Inflammatory macrophage (primary cell): ENCODE measurements around the gene ZFAND3.
A peak's percentile ranks its signal among the peaks of the same experiment; 100 is the strongest.

Experiments used
- DNase-seq, 2 donors: peaks; one replicate each; pipeline ENCODE4 v3.0.0-alpha.2; 2020 to 2022

The ZFAND3 gene

DNA sequence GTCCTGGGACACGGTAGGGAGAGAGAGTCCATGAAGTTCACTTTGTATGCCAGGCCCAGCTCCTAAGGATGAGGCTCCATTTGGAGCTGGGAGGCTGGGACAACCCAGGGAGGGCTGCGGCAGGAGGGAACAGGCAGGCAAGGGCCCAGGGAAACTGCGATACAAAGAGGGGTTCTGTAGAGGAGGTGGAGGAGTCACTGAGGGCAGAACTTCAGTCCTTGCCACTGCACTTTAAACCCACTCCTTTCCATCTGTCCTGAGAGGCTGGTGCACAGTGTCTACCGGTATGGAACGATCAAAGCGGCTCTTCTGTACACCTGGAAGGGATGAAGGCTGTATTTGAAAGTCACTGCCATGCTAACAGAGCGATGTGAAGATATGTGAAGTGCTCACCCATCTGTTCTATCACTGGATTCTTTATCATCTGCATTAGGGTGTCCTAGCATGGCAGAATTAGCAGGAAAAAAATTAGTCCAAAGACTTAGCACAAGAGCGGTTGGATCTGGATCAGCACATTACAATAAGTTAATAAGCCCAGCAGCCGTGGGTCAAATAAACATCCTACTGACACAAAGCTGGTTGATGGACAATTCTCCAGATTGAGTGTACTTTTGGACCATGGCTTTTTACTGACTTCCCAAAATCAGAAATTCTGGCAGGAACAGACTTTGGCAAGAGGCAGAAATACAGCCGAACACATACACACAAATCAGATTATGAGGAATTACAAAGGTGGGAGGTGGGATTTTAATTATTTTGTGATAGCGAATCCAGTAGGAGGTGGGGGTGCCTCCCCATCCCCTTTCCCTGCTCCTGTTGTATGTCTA is 20.9 kb upstream of the ZFAND3 start:
- DNase-seq, result no peak

DNA sequence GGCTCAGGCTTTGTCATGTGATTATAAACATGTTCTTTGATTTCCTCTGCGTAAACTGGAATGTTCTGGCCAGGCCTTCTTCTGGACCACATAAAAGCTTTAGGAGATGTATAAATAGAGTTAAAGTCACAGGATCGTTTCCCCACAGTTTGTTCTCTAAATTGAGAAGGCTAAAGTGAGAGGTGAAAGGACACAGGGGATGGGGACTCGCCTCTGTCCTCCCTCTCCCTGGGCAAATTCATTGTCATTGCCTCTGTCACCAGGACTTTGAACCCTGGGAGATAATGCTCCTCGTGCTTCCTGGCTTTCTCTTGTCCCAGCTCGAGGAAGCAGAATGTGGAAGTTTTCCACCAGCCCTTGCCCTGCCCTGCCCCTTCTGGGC is 20.3 kb upstream of the ZFAND3 start:
- no peak for DNase-seq

DNA sequence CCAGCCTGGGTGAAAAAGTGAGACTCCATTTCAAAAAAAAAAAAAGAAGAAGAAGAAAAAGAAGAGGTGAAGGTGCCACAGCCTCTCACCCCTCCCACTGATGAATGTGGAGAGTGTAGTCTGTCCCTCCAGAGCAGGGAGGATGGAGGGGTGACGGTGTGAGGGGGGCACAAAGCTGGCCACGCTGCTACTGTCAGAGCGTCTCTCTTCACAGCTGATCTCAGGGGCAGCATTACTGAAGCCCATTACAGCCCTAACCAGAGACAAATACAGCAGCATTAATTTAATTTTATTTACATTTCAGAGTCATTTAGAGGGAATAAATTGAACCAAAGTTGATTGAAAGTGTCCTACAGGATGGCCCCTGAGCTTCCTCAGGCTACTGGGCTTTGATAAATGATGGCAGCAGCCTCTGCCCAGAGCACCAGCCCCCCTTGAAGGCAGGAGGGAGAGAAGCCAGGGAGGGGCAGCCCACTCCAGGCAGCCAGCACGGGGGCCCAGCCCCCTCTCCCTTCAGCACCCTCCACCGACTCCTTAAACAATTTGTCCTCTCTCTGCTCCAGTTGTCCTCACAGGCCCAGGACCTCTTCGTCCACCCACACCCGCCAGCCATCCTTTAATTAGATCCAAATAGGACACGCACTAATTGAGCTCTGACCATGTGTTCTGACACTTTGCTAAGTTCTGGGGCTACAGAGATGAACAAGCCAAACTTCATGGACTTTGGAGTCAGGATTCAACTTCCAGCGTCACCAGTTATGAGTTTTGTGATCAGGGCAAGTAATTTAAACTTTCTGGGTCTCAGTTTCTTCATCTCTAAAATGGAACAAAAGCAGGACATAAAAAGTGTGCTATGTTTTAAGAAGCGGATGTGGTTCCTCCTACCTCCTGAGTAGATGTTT is 18.6 kb upstream of the ZFAND3 start:
- no peak for DNase-seq

DNA sequence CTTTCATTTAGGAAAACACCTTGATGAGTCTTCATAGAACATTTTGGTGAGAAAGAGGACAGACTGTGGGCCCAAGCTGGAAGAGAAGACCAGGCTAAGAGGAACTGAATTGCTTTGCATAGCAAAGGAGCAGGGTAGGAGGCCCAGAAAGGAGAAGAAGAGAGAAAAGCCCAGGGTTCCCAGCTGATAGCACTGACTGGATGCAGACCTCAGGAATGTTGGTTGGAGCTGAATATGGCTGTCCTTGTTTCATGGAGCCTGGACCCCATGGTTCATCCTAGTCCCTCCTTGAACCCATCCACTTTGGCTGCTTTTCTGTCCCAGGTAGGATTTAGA is 18.0 kb upstream of the ZFAND3 start:
- peak; percentile 27 to 31 for DNase-seq

DNA sequence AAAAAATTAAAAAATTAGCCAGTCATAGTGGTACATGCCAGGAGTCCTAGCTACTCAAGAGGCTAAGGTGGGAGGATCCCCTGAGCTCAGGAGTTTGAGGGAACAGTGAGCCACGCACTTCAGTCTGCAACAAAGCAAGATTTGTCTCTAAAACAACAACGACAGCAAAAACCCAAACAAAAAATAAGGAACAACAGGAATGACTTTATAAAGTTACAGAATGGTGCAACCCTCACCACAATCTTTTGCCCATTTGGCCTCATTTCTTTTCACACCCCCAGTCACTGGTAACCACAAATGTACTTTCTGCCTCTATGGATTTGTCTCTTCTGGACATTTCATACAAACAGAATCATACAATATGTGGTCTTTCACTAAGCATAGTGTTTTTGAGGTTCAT is 16.7 kb upstream of the ZFAND3 start:
- DNase-seq, result peak; percentile 77 to 87

DNA sequence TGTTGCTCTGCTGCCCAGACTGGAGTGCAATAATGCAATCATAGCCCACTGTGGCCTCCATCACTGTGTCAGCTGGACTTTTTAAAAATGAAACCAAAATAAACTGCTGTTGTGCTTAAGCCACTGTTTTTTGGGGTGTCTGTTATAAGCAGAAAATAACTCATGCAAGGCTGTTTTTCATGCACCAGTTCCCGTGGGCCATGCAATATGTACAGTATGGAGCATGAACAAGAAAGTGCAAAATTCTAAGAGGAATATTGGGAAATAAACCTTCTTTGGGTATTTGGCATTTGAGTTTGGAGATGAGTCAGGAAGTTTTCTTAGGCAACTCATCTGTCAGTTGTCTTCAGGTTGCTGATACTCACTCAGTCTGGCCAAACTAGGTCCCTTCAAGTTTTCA is 14.9 kb upstream of the ZFAND3 start:
- peak in 1 of 2 donors; percentile 30 for DNase-seq

DNA sequence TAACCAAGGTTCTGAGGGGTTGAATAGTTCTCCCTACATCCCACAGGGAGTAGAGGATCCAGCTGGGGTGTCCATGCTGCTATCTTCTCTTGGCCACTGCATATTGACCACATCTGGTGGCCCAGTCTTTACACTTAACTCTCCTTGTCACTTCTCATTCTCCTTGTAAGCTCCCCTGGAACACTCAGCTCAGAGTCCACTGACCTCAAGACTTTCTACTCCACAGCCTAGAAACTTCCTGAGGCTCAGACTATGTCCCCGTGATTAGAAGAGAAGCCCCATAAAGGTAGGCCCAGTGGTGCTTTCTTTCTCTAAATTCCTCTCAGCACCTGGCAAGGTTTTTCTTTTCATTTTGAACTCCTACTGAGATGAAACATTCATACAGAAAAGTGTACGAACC is 13.3 kb upstream of the ZFAND3 start:
- no peak for DNase-seq

DNA sequence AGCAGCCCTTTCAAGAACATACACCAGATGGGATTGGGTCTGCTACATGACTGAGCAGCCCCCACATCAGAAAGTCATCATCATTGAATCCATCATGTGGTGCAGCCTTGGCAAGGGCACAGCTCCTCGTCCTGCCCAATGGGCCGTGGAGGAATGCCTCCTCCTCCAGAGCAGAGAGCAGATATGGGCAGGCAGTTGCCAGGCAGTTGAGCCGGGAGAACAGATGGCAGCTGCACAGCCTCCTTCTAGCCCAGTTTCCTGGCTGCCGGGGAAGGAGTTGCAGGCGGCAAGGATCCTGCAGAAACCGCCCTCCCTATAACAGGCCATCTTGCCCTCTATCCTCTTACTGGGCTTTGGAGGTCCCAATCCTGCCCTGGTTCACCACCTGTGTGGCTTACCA is 11.9 kb upstream of the ZFAND3 start:
- DNase-seq, result no peak

DNA sequence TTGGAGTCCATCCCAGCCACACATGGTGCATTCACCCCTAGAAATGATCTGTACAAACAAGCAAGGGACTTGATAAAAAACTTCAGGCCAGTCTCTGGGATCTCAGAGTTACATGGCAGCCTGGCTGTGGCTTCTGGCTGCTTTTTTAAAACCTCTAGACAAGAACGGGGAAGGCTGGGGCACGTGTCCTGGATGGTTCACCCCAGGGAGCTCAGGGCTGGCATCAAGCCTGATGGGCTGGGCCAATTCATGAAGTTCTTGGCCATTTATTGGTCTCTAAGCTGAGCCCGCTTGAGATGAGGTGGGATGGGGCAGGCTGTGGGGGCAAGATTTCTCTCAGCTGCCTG is 10.4 kb upstream of the ZFAND3 start:
- no peak for DNase-seq

DNA sequence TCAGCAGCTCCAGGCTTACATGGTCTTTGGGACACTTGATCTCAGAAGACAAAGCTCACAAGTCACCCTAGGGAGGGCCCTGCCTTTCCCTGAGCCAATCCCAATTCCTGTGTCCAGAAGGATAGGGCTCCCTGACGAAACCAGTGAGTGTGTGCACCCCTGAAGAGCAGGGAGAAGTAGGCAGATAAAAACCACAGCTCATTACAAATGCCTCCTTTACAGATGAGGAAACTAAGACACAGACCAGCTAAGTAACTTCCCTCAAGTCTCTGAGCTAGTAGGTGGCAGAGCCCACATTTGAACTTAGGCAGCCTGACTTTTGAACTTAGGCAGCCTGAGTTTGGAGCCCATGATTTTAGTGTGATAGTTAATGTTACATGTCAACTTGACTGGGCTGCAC is 6.7 kb upstream of the ZFAND3 start:
- peak; percentile 86 to 87 for DNase-seq

DNA sequence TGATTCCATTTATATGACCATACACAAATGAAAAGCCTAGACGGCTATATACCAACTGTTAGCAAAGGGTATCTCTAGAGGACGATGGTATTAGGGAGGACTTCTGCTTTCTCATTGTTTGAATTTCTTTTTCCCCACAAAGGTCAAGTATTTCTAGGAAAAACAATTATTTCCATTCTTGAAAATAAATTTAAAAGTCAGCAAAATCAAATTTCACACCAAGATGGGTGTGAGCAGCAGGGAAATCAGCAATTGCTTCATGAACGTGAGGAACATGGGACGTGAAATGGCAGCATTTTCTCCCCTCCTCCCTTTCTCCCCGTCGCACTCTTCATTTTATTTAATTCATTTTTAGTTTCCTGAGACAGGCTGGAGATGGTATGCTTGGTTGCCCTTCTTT is 5.2 kb upstream of the ZFAND3 start:
- DNase-seq, result no peak

DNA sequence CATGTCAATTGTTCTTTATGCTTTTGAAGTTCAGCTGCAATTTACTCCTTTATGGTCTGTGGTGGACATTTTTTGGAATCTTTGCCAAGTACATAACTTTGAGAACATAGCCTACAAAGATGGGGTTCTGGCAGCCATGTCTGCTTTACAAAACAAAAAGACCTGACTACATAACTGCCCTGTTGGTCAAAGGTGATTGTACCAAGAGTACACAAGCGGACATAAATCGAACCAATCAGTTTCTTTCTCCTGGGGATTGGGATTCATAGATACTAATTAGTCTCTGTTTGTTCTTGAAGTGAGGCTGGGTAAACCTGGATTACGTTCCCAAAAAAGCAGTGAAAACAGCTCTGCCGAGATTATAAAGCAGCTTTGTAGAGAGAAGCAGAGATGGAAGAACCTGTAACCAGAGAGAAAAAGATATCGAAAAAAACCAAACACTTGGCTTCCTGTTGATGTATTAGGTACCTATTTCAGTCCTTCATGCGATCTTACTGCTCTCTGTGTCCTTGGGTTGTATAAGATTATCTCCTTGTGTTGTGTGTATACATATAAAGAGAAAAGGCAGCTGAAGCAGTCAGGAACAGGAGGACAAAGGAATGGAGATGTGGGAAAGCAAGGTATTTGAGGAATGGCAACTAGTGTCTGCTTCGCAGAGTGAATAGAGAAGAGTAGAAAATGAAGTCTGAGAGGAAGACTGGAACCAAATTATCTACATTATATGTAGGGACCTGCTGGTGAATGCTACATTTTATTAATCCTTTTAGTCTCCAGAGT is 2.7 kb upstream of the ZFAND3 start:
- DNase-seq, result no peak

DNA sequence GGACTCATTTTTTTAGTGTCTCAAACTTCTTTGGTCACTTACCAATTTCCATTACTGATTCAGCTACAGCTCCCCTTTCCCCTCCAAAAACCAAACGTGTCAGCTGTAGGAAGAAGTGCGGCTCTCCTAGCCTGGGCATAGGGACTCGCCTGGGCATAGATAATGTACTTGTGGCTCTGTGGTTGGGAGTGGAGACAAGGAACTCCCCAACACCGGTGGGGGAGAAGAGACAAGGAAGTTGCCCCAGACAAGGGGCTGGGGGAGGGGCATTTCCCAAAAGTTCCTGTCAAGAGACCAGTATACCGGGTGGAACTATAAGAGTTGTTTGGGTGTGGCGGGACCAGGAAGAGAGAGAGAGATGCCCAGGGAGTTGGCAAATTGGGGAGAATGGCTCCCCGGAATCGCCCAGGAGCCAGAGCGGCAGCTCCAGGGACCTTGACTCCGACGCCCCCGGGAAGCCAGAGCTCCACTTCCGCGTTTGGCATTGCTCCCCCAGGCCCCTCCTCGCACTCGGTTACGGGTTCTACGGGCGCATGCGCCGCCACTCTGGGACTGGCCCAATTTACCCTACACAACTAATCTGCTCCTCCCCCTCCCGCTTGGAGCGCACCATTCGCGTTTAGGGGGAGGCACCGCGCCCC is 871 bp upstream of the ZFAND3 start:
- DNase-seq, result peak; percentile 98 to 99

DNA sequence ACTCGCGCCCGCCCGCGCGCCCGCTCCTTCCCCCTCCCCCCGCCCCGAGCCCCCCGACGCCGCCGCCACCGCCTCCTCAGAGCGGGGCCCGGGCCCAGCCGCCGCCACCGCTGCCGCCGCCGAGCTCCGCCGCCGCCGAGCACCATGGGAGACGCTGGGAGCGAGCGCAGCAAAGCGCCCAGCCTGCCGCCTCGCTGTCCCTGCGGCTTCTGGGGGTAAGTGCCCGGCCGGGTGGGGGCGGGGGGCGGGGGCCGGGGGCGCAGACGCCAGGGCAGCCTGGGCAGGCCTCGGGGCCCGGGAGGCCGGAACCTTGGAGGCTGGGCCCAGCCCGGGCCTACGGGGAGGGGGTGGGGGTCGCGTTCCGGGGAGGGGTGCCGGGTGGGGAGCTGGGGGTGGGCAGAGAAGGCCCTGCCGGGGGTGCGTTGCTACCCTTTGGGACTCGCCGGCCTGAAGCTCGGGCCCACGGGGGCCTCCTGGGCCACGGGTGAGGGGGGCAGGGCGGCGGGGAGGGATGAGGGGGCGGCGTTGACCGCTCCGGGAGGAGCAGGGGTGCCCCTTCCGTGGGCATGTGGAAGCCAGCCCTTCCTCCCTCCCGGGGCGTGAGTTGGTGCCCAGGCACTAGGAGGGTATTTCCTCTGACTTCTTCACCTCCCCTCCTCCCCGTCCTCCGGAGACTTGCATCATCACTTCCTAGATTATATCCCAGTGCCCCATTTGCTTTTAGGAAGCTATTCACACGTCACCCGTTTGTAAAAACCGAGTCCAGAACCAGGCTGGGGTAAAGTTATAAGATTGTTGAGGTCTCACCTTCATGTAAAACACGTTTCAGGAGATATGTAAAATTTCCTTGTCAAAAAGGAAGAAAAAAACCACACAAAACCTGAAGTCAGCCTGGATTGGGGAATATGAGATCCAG is 533 bp downstream of the ZFAND3 start:
- peak; percentile 82 to 83 for DNase-seq

DNA sequence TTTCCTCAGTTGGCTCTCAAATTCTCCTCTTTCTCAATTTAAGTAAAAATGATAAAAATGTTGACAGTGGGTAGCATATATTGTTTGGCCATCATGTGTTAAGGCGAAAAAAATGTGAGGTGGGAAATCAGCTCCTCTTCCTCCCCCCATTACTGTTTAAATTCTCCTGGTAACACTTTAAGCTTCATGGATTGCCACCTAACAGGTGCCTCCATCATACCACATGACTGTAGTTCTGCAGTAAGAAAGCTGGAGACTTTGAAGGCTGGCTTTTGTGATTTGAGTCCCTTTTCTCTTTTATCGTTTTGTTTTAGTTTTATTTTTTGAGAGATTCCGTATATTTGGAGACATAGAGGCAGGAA is 1.2 kb downstream of the ZFAND3 start:
- no peak for DNase-seq

DNA sequence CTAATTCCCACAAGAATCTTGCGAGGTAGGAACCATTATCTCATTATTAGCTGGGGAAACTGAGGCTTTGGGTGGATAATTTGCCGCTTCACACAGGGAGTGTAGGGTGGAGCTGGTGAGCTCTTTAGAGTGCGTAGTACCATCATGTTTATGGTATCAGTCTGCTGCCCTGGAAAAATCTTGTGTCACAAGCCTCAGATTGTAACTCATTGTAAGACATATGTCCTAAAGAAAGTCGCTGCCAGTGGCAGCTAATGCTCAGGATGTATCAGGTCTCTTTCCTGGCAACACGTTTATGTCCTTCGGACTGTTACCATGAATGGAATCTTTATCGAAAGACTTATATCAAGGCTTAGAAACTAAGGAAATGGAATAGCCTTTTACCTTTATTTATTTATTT is 1.9 kb downstream of the ZFAND3 start:
- no peak for DNase-seq

DNA sequence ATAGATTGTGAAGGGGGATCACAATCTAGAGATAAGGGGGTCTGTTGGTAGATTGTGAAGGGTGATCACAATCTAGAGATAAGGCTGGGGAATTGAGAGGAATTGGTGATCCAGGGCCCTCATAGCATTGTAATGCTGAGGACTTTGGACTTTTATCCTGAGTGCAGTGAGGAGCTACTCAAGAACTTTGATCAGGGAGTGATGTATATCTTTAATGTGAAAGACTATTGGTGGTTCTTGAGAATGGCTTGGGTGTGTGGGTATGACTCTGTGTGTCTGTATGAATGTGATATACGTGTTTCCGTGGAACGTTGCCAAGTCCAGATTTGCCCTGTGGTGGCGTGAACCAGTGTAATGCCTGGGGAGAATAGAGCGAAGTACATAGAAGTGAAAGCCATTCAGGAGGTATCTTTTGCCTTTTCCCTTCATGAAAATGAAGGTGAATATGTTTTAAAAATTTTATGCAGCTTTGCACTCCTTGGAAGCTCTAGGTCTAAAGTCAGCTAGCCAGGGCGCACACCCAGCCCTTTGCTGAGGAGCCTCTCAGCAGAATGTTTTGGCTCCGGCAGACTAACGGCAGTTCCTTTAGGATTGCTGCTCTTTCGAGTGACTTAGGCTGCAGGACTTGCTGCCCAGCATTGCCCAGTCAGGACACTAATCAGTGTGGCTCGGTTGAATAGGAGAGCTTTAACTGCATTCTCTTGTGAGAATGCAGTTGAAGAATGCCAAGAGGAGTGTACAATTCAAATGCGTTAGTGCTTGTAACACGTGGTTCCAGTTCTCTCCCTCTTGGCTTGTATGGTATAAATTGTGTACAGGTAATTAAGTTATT is 3.5 kb downstream of the ZFAND3 start:
- DNase-seq, result no peak

DNA sequence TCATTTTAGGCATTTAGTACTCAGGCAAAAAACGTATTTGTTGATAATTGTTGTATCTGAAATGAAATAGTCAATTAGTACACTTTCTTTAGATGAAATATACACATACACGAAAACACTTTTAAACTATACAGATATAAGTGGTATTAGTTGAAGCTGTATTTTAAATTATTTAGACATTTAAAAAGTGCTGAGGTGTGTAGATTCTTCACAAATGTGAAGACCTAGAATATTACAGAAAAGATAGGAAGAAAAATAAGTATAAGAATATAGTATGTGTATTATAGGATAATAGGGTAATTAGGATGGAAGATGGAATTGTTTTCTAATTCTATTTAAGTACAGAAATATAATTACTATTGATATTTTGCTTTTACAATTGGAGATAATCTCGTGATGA is 4.6 kb downstream of the ZFAND3 start:
- DNase-seq, result no peak

DNA sequence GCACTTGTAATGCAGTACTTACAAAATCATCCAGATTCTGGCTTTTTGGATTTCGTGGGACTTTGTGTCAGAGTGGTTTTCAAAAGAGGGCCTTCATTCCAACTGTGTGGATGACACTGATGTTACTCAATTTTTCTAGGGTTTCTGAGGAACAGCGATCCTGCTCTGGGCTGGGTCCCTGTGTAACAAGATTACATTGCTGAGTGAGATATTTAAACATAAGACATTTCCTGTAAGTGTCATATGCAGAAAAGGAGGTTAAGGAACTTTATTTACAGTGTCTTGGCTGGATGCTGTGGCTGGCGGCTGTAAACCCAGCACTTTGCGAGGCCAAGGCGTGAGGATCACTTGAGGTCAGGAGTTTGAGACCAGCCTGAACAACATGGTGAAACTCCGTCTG is 6.7 kb downstream of the ZFAND3 start:
- DNase-seq, result peak; percentile 52 to 96

DNA sequence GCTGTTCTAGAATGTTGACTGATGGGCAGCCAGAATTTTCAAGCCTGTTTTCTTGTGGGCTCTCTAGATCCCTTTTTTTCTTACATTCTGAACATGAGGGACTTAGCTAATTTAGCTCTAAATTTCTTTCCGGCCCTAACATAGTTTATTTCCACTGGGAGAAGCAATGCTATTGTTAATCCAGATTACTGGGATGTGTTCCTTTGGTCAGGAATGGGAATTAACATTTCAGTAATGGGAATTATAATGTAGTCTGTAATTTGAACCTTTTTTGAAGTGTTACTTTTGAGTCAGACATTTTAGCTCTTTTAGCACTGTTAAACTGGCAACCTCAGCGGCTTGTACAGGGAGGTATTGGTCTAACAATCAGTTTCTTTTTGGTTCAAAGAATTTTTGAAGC is 7.5 kb downstream of the ZFAND3 start:
- no peak for DNase-seq
